Measurements from ENCODE around the gene ZNF516.

The ZNF516 gene

GRCh38 chr18:76376225-76376624 is 118.8 kb downstream of the ZNF516 start:
- DNase-seq = no peak

- peak in 1 of 2 experiments; percentile 29 for DNase-seq
These were observed 120.4 kb downstream of the ZNF516 start for GRCh38 chr18:76374330-76375281.

GRCh38 chr18:76373297-76373696 is 121.7 kb downstream of the ZNF516 start:
- DNase-seq = no peak

- DNase-seq = no peak
These were observed 123.5 kb downstream of the ZNF516 start for GRCh38 chr18:76371301-76372203.

- no peak for DNase-seq
These were observed 124.4 kb downstream of the ZNF516 start for GRCh38 chr18:76370686-76371085.

- no peak for DNase-seq
These were observed 124.8 kb downstream of the ZNF516 start for GRCh38 chr18:76370201-76370600.

GRCh38 chr18:76369791-76370190 is 125.3 kb downstream of the ZNF516 start:
- DNase-seq = no peak

- no peak for DNase-seq
These were observed 126.1 kb downstream of the ZNF516 start for GRCh38 chr18:76368976-76369375.

- no peak for DNase-seq
These were observed 126.8 kb downstream of the ZNF516 start for GRCh38 chr18:76368271-76368670.

- DNase-seq = no peak
These were observed 127.6 kb downstream of the ZNF516 start for GRCh38 chr18:76367168-76368125.

- no peak for DNase-seq
These were observed 129.5 kb downstream of the ZNF516 start for GRCh38 chr18:76365561-76365960.

- no peak for DNase-seq
These were observed 130.5 kb downstream of the ZNF516 start for GRCh38 chr18:76364282-76365259.

- no peak for DNase-seq
These were observed 131.5 kb downstream of the ZNF516 start for GRCh38 chr18:76363436-76364120.

- DNase-seq = no peak
These were observed 132.4 kb downstream of the ZNF516 start for GRCh38 chr18:76362676-76363075.

GRCh38 chr18:76361219-76361618 is 133.8 kb downstream of the ZNF516 start:
- no peak for DNase-seq

GRCh38 chr18:76359909-76360308 is 135.1 kb downstream of the ZNF516 start:
- no peak for DNase-seq

- no peak for DNase-seq
These were observed 136.3 kb downstream of the ZNF516 start for GRCh38 chr18:76358774-76359173.

- no peak for DNase-seq
These were observed 137.3 kb downstream of the ZNF516 start for GRCh38 chr18:76357585-76358260.

GRCh38 chr18:76357174-76357573 is 137.9 kb downstream of the ZNF516 start:
- no peak for DNase-seq

- no peak for DNase-seq
These were observed 138.4 kb downstream of the ZNF516 start for GRCh38 chr18:76356666-76357065.
